Activated naive CD4-positive, alpha-beta T cell treated with anti-CD3 and anti-CD28 coated beads for 36 hours (primary cell): ENCODE data around the gene RBL2. TPM values are rescaled to one million over a fixed set of nuclear protein-coding genes. Genes with fewer than 3 reads are reported as not detected.

Source experiments
- CTCF ChIA-PET: fragments of 350-600 bp; sonication (Branson Sonifier 250); formaldehyde crosslinking; loops from one replicate; lab custom pipeline; 2021; ENCODE audit warnings: antibody characterized with exemption; lab: Charles Lee
- DNase-seq: peaks from one replicate; pipeline ENCODE4 v3.0.0-alpha.2; 2020
- H3K27ac Mint-ChIP-seq: one replicate; pipeline ENCODE4 v1.8.0; 2021; ENCODE audit warnings: mild to moderate bottlenecking, mixed read lengths
- H3K27me3 Mint-ChIP-seq: one replicate; pipeline ENCODE4 v1.8.0; 2021; ENCODE audit warnings: low read depth, mixed read lengths
- H3K36me3 Mint-ChIP-seq: one replicate; pipeline ENCODE4 v1.8.0; 2021; ENCODE audit warnings: low read depth, mixed read lengths
- H3K4me1 Mint-ChIP-seq: one replicate; pipeline ENCODE4 v1.8.0; 2021; ENCODE audit warnings: low read depth, mixed read lengths
- H3K4me3 Mint-ChIP-seq: one replicate; pipeline ENCODE4 v1.8.0; 2021; ENCODE audit warnings: mild to moderate bottlenecking, moderate library complexity, mixed read lengths
- H3K9me3 Mint-ChIP-seq: one replicate; pipeline ENCODE4 v1.8.0; 2021; ENCODE audit warnings: mixed read lengths
- intact Hi-C: fragments of 100-400 bp; cut with micrococcal nuclease; formaldehyde crosslinking; loops from one replicate; pipeline ENCODE4 v1.15.1; 2023
- total RNA-seq, 2 experiments: library from RNA; stranded (reverse); gene quantifications; one replicate each; pipeline ENCODE4 v1.2.3, GENCODE V29; 2021

Gene RBL2
- total RNA-seq, 2 experiments from 2014 or later = 99.2 to 100 TPM

DNA sequence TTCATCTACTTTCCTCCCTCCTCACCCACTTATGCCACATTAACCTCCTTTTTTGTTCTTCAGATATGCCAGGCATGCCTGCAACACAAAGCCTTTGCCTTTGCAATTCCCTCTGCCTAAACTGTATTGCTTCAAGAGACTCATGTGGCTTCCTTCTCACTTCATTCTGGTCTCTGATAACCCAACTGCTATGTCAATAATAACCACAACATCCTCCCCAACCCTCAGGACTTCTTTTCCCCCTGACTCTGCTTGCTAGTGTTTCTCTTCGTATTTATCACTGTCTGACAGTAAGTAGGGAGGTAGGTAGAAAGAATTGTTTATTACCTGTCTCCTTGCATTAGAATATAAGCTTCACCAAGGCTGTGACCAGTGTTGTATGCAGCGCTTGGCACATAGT, 22.4 kb downstream of the RBL2 start:
- H3K27ac Mint-ChIP-seq = peak overlapping the region; percentile 94
- intact Hi-C loops = loop anchor here (1.0 to 2.0 kb wide), 7 partner anchors 10 to 326 kb away; partner anchors contain the start of gene AKTIP
- CTCF ChIA-PET = interaction anchor here (1.3 to 3.0 kb wide), 4 partner anchors 12 to 54 kb away, joined by 3 to 24 read pairs (median 4); no protein-coding TSS in a partner anchor
- peaks cover 59% of the 10 kb centered on the region for H3K36me3 Mint-ChIP-seq
- no peaks in the 10 kb centered on the region for H3K9me3 Mint-ChIP-seq
- no peaks in the 10 kb centered on the region for H3K27me3 Mint-ChIP-seq
- peak; percentile 42 for DNase-seq
- H3K4me3 Mint-ChIP-seq = peak overlapping the region; percentile 57
- H3K4me1 Mint-ChIP-seq = peaks cover 86% of the 10 kb centered on the region

DNA sequence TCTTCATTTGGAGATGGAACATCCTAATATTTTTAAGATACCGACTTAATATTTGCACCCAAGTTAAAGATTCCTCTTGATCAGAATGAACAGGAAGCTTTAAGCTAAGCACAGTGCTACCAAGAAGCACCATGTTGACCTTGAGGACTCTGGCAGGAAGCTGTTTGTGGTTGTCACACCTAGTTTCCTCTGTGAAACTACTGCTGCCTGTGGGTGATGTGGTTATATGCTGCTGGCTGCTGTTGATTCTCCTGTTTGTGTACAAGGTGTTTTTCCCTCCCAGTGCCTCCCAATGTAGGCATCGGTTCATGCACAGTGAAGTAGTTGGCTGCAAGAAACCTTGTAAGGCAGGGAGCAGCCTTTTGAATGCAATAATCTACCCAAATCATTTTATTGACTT, 23.4 kb downstream of the RBL2 start:
- Mint-ChIP-seq H3K9me3 (no peaks in the 10 kb centered on the region), H3K27me3 (no peaks in the 10 kb centered on the region), H3K4me1 (peaks cover 86% of the 10 kb centered on the region), H3K27ac (peak overlapping the region; percentile 94), H3K4me3 (peak overlapping the region; percentile 57), H3K36me3 (peaks cover 59% of the 10 kb centered on the region)
- intact Hi-C loops = loop anchor here (1.0 to 2.0 kb wide), 6 partner anchors 11 to 327 kb away; partner anchors contain the start of gene AKTIP
- CTCF ChIA-PET = interaction anchor here (0.7 to 3.0 kb wide), 6 partner anchors 13 to 79 kb away, joined by 3 to 24 read pairs (median 3); no protein-coding TSS in a partner anchor
- peak; percentile 87 for DNase-seq

DNA sequence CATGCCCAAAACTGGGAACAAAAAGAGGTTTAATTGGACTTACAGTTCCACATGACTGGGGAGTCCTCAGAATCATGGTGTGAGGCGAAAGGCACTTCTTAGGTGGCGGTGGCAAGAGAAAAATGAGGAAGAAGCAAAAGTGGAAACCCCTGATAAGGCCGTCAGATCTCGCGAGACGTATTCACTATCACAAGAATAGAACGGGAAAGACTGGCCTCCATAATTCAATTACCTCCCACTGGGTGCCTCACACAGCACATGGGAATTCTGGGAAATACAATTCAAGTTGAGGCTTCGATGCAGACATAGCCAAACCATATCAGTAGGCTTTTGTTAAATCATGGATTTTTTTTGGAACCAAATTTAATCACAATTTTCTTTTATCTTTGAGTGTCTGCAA, 24.4 kb downstream of the RBL2 start:
- Mint-ChIP-seq H3K27me3 (no peaks in the 10 kb centered on the region), H3K9me3 (no peaks in the 10 kb centered on the region), H3K36me3 (peaks cover 61% of the 10 kb centered on the region), H3K4me3 (peak overlapping the region; percentile 48), H3K4me1 (peaks cover 87% of the 10 kb centered on the region), H3K27ac (peak overlapping the region; percentile 94)
- CTCF ChIA-PET = interaction anchor here (1.4 kb wide), 1 partner anchor 31 kb away, joined by 3 read pairs; no protein-coding TSS in a partner anchor
- DNase-seq = no peak
- intact Hi-C loops = no loop called here

DNA sequence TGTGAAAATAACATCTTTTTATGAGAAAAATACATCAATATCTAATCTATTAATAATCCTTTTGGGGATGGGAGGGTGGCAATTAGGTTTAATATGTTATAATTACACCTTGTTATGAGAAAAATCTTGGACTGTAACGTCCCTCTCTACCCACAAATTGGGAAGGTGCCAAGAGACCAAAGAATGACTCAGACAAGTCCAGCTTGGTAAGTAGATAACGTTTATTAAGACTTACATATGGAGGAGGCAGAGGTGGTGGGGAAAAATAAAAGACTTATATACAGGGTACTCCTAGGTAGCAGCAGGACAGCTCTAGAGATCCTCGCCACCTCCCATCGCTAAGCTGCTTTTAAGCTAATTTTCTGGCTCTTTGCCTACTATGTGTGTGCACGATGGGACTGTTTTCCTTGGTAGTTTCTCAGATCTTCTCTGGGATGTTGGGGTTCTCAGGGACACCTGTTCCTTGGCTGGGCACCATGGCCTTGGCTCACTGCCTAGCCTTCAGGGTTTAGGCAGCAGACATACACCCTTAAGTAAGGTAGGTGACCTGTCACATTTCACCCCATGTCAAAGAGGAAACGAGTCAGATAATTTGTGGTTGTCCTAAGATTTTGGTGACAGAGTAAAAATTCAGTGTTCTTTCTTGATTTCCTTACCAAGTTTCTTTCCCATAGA, 31.5 kb downstream of the RBL2 start:
- peak overlapping the region; percentile 50 for H3K27ac Mint-ChIP-seq

DNA sequence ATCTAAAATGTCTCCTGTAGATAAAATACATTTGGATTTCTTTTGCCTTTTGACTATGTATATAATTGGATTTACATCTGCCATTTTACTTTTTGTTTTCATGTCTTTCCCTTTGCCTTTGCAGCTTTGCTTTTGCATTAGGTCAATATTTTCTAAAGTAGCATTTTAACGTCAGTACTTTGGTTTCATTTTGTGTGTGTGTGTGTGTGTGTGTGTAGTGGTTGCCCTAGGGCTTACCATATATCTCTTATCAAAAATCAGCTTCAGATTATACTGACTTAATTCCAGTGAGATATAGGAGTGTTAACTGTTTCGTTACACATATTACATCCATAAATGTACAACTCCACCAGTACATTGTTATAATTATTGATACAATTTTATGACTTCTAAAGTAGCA, 42.6 kb downstream of the RBL2 start:
- Mint-ChIP-seq H3K4me1 (peaks cover 36% of the 10 kb centered on the region), H3K4me3 (no peak overlapping the region), H3K36me3 (peaks cover 82% of the 10 kb centered on the region), H3K9me3 (peaks cover 1% of the 10 kb centered on the region), H3K27me3 (no peaks in the 10 kb centered on the region), H3K27ac (peak overlapping the region; percentile 48)
- CTCF ChIA-PET = no interaction called here
- intact Hi-C loops = loop anchor here (2.0 kb wide), 1 partner anchor 20 kb away; no protein-coding TSS in a partner anchor
- DNase-seq = no peak

More for the DNA sequence above, 31.5 kb downstream of the RBL2 start:
- Mint-ChIP-seq H3K4me1 (peaks cover 43% of the 10 kb centered on the region), H3K36me3 (peaks cover 35% of the 10 kb centered on the region), H3K4me3 (no peak overlapping the region), H3K9me3 (no peaks in the 10 kb centered on the region), H3K27me3 (no peaks in the 10 kb centered on the region)
- CTCF ChIA-PET = no interaction called here
- no peak for DNase-seq
- intact Hi-C loops = no loop called here

DNA sequence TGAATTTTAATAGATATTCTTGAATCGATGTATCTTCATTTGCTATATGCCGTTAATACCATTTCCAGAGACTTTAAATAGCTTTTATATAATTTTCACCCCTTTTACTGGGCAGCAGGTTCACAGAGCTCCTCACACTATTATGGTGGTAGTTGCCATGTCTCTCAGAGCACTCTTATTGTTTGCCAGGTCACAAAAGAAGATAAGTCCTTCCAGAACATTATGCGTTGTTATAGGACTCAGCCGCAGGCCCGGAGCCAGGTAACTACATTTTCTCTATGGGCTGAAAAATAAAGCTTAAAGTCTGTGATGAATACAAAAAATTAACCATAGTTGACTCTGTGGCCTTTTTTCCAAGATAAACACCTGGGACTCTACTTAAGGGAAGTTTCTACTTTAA, 44.7 kb downstream of the RBL2 start:
- intact Hi-C loops = no loop called here
- peaks cover 36% of the 10 kb centered on the region for H3K4me1 Mint-ChIP-seq

DNA sequence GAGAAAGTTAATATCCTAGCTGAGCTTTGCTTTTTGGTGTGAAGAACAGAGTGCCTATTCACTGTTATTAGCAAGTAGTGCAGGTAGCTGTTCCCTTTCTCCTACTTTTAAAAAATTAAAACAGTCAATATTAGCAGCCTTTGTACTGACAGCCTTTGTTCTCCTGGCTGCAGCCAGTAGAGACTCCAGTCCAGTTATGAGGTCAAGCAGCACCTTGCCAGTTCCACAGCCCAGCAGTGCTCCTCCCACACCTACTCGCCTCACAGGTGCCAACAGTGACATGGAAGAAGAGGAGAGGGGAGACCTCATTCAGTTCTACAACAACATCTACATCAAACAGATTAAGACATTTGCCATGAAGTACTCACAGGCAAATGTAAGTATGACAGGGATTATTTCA, 46.1 kb downstream of the RBL2 start:
- peaks cover 85% of the 10 kb centered on the region for H3K36me3 Mint-ChIP-seq
- no peaks in the 10 kb centered on the region for H3K27me3 Mint-ChIP-seq
- no peak overlapping the region for H3K4me3 Mint-ChIP-seq
- CTCF ChIA-PET = no interaction called here
- peaks cover 7% of the 10 kb centered on the region for H3K9me3 Mint-ChIP-seq
- DNase-seq = no peak
- H3K27ac Mint-ChIP-seq = peak overlapping the region; percentile 53
- peaks cover 29% of the 10 kb centered on the region for H3K4me1 Mint-ChIP-seq
- intact Hi-C loops = no loop called here

More for the DNA sequence above, 44.7 kb downstream of the RBL2 start:
- Mint-ChIP-seq H3K36me3 (peaks cover 80% of the 10 kb centered on the region), H3K4me3 (no peak overlapping the region), H3K27me3 (no peaks in the 10 kb centered on the region), H3K9me3 (peaks cover 3% of the 10 kb centered on the region), H3K27ac (peak overlapping the region; percentile 18)
- CTCF ChIA-PET = no interaction called here
- DNase-seq = no peak

DNA sequence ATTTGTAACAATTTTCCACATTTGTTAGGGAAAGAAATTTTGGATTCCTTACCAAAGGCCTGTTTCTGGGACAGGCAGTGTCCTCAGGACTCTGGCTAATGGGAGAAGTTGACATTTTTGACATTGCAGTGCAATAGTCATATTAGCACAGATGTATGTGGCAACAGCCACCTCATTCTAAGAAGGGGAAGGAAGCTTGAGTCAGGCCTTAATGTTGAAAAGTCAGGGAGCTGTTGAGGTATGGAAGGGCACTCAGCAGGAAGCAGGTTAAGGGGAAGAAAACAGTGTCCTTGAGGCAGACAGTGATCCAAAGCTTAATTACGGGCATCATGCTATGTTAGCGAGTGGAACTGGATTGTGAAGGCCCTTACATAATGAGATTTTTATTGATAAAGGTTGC, 47.9 kb downstream of the RBL2 start:
- no peak overlapping the region for H3K4me3 Mint-ChIP-seq
- peaks cover 87% of the 10 kb centered on the region for H3K36me3 Mint-ChIP-seq
- H3K27me3 Mint-ChIP-seq = no peaks in the 10 kb centered on the region
- intact Hi-C loops = no loop called here
- H3K9me3 Mint-ChIP-seq = peaks cover 19% of the 10 kb centered on the region
- H3K4me1 Mint-ChIP-seq = peaks cover 14% of the 10 kb centered on the region
- DNase-seq = no peak
- CTCF ChIA-PET = no interaction called here
- H3K27ac Mint-ChIP-seq = peak overlapping the region; percentile 1

DNA sequence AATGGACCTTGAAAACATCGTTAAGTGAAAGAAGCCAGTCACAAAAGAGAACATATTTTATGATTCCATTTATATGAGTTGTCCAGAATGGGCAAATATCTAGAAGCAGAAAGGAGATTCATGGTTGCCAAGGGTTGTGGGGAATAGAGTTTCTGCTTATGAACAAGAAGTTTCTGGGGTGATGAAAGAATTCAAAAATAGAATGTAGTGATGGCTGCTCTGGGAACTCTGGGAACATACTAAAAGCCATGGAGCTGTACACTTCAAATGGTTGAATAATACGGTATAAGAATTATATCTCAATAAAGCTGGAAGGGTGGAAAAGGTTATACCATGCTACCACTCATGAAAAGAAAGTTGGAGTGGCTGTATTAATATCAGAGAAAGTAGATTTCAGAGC, 50.3 kb downstream of the RBL2 start:
- Mint-ChIP-seq H3K27ac (no peak overlapping the region), H3K4me3 (no peak overlapping the region), H3K4me1 (peaks cover 15% of the 10 kb centered on the region), H3K9me3 (peaks cover 20% of the 10 kb centered on the region), H3K36me3 (peaks cover 82% of the 10 kb centered on the region), H3K27me3 (no peaks in the 10 kb centered on the region)
- intact Hi-C loops = no loop called here
- no peak for DNase-seq
- CTCF ChIA-PET = interaction anchor here (1.0 kb wide), 1 partner anchor 11 kb away, joined by 3 read pairs; no protein-coding TSS in a partner anchor

DNA sequence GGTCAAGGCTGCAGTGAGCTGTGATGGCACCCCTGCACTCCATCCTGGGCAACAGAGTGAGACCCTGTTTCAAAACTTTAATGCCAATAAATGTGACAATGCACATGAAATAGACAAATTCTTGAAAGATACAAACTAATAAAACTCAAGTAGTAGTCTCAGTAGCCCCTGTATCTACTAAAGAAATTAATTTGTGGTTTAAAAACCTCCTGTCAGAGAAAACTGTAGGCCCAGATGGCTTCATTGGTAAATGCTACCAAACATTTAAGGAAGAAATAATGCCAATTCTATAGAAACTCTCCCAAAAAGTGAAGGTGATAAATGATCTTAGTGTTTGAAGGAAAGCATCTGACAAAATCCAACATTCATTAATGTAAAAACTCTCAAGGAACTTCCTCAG, 52.0 kb downstream of the RBL2 start:
- CTCF ChIA-PET = no interaction called here
- H3K4me1 Mint-ChIP-seq = peaks cover 25% of the 10 kb centered on the region
- DNase-seq = no peak
- intact Hi-C loops = no loop called here
- H3K4me3 Mint-ChIP-seq = no peak overlapping the region
- H3K36me3 Mint-ChIP-seq = peaks cover 80% of the 10 kb centered on the region
- peaks cover 20% of the 10 kb centered on the region for H3K9me3 Mint-ChIP-seq
- no peaks in the 10 kb centered on the region for H3K27me3 Mint-ChIP-seq
- H3K27ac Mint-ChIP-seq = no peak overlapping the region

DNA sequence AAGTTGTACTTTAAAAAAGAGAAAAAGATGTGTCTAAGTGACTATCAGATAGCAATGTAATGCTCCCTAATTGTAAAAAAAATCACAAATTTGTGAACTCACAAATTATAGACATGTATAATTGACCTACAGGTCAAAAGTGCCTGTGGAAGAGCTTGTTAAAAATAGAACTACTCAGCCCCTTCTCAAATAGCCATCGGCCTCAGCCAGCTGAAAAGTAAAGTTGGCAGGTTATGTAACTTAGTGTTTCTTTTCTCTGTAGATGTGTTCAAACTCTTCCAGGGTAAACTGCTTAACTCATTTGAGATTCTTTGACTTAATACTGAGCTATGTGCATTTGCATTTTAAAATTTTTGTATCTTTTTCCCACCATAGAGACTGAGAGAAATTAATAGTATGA, 55.5 kb downstream of the RBL2 start:
- CTCF ChIA-PET = interaction anchor here (0.5 to 1.1 kb wide), 3 partner anchors 10 to 98 kb away, joined by 3 to 4 read pairs (median 3); no protein-coding TSS in a partner anchor

DNA sequence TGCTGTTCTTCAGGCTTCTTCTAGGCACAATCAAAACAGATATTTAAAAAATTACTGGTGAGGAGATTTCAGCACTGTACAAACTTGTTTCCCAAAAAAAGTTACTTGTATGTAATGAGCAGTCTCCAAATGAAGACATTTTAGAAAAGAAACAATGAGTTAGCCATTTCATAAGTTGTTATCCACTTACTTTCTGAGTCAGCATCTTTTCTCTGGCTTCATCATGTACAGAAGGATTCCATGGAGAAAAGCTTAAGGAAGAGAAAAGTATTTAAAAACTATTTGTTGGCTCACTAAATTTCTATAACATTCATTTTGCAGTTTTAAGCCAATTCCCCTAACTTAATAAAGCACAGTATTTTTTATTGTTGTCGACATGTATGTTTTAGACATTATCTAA, 58.2 kb downstream of the RBL2 start:
- Mint-ChIP-seq H3K4me3 (no peak overlapping the region), H3K36me3 (peaks cover 61% of the 10 kb centered on the region), H3K4me1 (peaks cover 35% of the 10 kb centered on the region), H3K27me3 (no peaks in the 10 kb centered on the region), H3K9me3 (no peaks in the 10 kb centered on the region), H3K27ac (peak overlapping the region; percentile 72)
- intact Hi-C loops = no loop called here
- CTCF ChIA-PET = no interaction called here
- no peak for DNase-seq

More for the DNA sequence above, 55.5 kb downstream of the RBL2 start:
- H3K4me1 Mint-ChIP-seq = peaks cover 28% of the 10 kb centered on the region
- peaks cover 15% of the 10 kb centered on the region for H3K9me3 Mint-ChIP-seq
- no peaks in the 10 kb centered on the region for H3K27me3 Mint-ChIP-seq
- peak overlapping the region; percentile 57 for H3K27ac Mint-ChIP-seq
- H3K4me3 Mint-ChIP-seq = no peak overlapping the region
- DNase-seq = no peak
- intact Hi-C loops = no loop called here
- H3K36me3 Mint-ChIP-seq = peaks cover 70% of the 10 kb centered on the region
